Right atrium auricular region (tissue), 2 donors: ENCODE results near the gene MGST2. TPM values are rescaled to one million over a fixed set of nuclear protein-coding genes. Genes with fewer than 3 reads are reported as not detected.

ENCODE experiments used
- DNase-seq: peaks from one replicate; pipeline ENCODE4 v3.0.0-alpha.2; 2019; ENCODE audit warnings: low spot score
- H3K27ac ChIP-seq, 2 donors: fragments of 200-600 bp; sonication (generic); 1 replicate in 1 of 2; 2 replicates in 1 of 2; pipeline ENCODE4 v1.5.1; 2016 to 2019
- H3K27me3 ChIP-seq, 2 donors: fragments of 200-600 bp; sonication (generic); one replicate each; pipeline versions ENCODE4 v1.5.1 to v1.6.0; 2017 to 2019
- H3K36me3 ChIP-seq: fragments of 200-600 bp; sonication (generic); one replicate; pipeline ENCODE4 v1.5.1; 2016
- H3K4me1 ChIP-seq, 2 donors: fragments of 200-600 bp; sonication (generic); one replicate each; pipeline versions ENCODE4 v1.5.1 to v1.6.0; 2017 to 2019
- H3K4me3 ChIP-seq, 2 donors: fragments of 200-600 bp; sonication (generic); 1 replicate in 1 of 2; 2 replicates in 1 of 2; pipeline ENCODE4 v1.5.1; 2017 to 2019; ENCODE audit warnings: mild to moderate bottlenecking in 1 of 2, moderate library complexity in 1 of 2
- H3K9me3 ChIP-seq, 2 donors: fragments of 200-600 bp; sonication (generic); one replicate each; pipeline ENCODE4 v1.5.1; 2019
- CTCF ChIP-seq, 2 donors: fragments of 200-600 bp; sonication (generic); IDR thresholded peaks; one replicate each; pipeline ENCODE4 v1.5.1; 2019; ENCODE audit warnings: antibody characterized with exemption in 2 of 2
- total RNA-seq, 2 donors: library from RNA; depleted of rRNA; stranded (reverse); fragments of >200 nt; gene quantifications; one replicate each; pipeline ENCODE4 v1.1.0, GENCODE V29; 2016

MGST2 gene
- total RNA-seq, 2 donors from 2014 or later, result 77.4 to 129 TPM

GRCh38 chr4:139625093-139625455 lies 40.5 kb upstream of the MGST2 start:
- no peak for TF ChIP-seq CTCF (IDR thresholded peaks at IDR 0.05)
- H3K36me3 ChIP-seq, result no peaks in the 10 kb centered on the region
- no peak overlapping the region for H3K27ac ChIP-seq
- no peaks in the 10 kb centered on the region for H3K4me1 ChIP-seq
- DNase-seq, result no peak
- no peak overlapping the region for H3K4me3 ChIP-seq
- H3K9me3 ChIP-seq, result no peaks in the 10 kb centered on the region
- H3K27me3 ChIP-seq, result no peaks in the 10 kb centered on the region

GRCh38 chr4:139625482-139625881 lies 40.1 kb upstream of the MGST2 start:
- H3K27ac ChIP-seq, result no peak overlapping the region
- no peak for TF ChIP-seq CTCF (IDR thresholded peaks at IDR 0.05)
- H3K9me3 ChIP-seq, result no peaks in the 10 kb centered on the region
- no peak for DNase-seq
- no peaks in the 10 kb centered on the region for H3K27me3 ChIP-seq
- no peaks in the 10 kb centered on the region for H3K36me3 ChIP-seq
- no peak overlapping the region for H3K4me3 ChIP-seq
- no peaks in the 10 kb centered on the region for H3K4me1 ChIP-seq

- Histone ChIP-seq H3K4me1 (no peaks in the 10 kb centered on the region), H3K36me3 (no peaks in the 10 kb centered on the region), H3K27ac (no peak overlapping the region), H3K4me3 (no peak overlapping the region), H3K27me3 (no peaks in the 10 kb centered on the region), H3K9me3 (no peaks in the 10 kb centered on the region)
- DNase-seq, result no peak
- no peak for TF ChIP-seq CTCF (IDR thresholded peaks at IDR 0.05)
Measured at GRCh38 chr4:139628184-139629012, 37.2 kb upstream of the MGST2 start.

GRCh38 chr4:139629436-139630125 lies 36.0 kb upstream of the MGST2 start:
- TF ChIP-seq CTCF (IDR thresholded peaks at IDR 0.05), result no peak
- H3K36me3 ChIP-seq, result no peaks in the 10 kb centered on the region
- no peaks in the 10 kb centered on the region for H3K27me3 ChIP-seq
- H3K27ac ChIP-seq, result no peak overlapping the region
- no peaks in the 10 kb centered on the region for H3K9me3 ChIP-seq
- no peaks in the 10 kb centered on the region for H3K4me1 ChIP-seq
- H3K4me3 ChIP-seq, result no peak overlapping the region
- DNase-seq, result no peak

- no peak overlapping the region for H3K27ac ChIP-seq
- no peaks in the 10 kb centered on the region for H3K4me1 ChIP-seq
- H3K27me3 ChIP-seq, result no peaks in the 10 kb centered on the region
- H3K36me3 ChIP-seq, result no peaks in the 10 kb centered on the region
- no peaks in the 10 kb centered on the region for H3K9me3 ChIP-seq
- no peak for TF ChIP-seq CTCF (IDR thresholded peaks at IDR 0.05)
- no peak overlapping the region for H3K4me3 ChIP-seq
- DNase-seq, result no peak
Measured at GRCh38 chr4:139630126-139630495, 35.5 kb upstream of the MGST2 start.
